A673 (cell line): ENCODE data around the gene CADPS2.

Experiments
- CTCF ChIP-seq: fragments of 300-800, 200-600 bp; sonication (generic); conservative IDR thresholded peaks from 2 replicates; pipeline ENCODE4 v1.5.1; 2017; ENCODE audit warnings: low read depth, mild to moderate bottlenecking, antibody characterized with exemption, low read length, moderate library complexity, mixed read lengths
- EZH2 ChIP-seq: fragments of 200-600 bp; sonication (generic); IDR thresholded peaks from 2 replicates; pipeline ENCODE4 v1.6.1; 2017; ENCODE audit warnings: borderline replicate concordance, low read depth, mild to moderate bottlenecking, mixed read lengths, antibody characterized with exemption, low read length; ENCODE audit not compliant: poor library complexity, severe bottlenecking

DNA sequence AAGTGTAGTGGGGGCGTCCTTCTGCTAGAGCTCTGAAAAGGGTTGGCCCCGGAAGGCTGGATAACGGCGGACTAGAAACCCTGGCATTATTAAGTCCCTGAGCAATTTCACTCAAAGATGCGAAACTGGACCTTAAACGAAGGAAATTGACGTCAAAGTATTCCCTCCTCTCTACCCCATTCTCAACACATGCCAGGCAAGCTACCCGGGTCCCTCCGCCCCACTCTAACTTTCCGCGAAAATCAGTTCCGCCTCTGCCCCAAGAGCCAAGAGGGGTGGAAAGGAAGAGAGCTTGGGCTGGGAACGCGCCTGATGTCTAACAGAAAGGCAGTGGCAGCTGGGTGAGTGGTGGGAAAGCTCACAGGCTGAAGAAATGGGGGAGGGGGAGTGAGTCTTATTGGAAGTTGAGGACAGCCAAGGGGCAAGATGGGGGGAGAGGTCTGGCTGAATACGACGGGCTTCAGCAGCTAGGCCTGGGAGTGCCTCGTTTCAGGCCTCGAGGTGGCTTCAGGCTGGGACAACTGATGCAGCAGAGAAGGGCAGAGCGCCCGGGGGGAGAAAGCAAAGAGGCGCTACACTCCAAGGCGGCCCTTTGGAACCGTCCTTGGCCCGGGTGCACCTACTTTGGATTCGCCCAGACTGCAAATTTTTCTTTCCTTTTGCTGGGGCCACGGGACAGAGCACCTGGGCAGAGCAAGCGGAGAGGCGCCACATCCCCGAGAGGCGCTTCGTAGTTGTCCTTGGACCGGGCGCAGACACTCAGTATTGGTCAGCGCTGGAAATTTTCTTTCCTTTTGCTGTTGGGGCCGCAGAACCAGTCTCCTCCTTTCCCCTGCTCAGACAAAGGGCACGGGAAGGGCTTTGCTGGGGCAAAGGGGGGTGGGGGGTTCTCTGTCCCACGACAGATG lies 579.7 kb downstream of the CADPS2 start:
- TF ChIP-seq CTCF (no peak), EZH2 (no peak)
